IPS-20b (cell line): ENCODE measurements around the gene RCAN3.
"Not testable (repeated sequence)": the region's sequence is repeated elsewhere in the genome, so short reads cannot be mapped to it uniquely, and the experiment has no call there.

Source experiments
- H3K27ac ChIP-seq: one replicate; pipeline ENCODE4 v1.5.1; 2013; ENCODE audit warnings: low read length
- H3K27me3 ChIP-seq: 2 replicates; pipeline ENCODE4 v1.6.1; 2013; ENCODE audit warnings: mild to moderate bottlenecking, low read length, inconsistent platforms; ENCODE audit not compliant: insufficient read depth
- H3K36me3 ChIP-seq: 2 replicates; pipeline ENCODE4 v1.6.1; 2013; ENCODE audit warnings: low read depth, mild to moderate bottlenecking, inconsistent platforms, low read length, moderate library complexity; ENCODE audit not compliant: insufficient read depth
- H3K4me1 ChIP-seq: 2 replicates; pipeline ENCODE4 v1.6.1; 2013; ENCODE audit warnings: mild to moderate bottlenecking, control low read depth, inconsistent platforms, low read length, moderate library complexity; ENCODE audit not compliant: insufficient read depth
- H3K4me3 ChIP-seq: 2 replicates; pipeline ENCODE4 v1.5.1; 2013; ENCODE audit warnings: mild to moderate bottlenecking, low read length, inconsistent platforms
- H3K9ac ChIP-seq: 2 replicates; pipeline ENCODE4 v1.6.1; 2013; ENCODE audit warnings: low read depth, mild to moderate bottlenecking, inconsistent platforms, low read length, moderate library complexity
- H3K9me3 ChIP-seq: 2 replicates; pipeline ENCODE4 v1.6.1; 2013; ENCODE audit warnings: mild to moderate bottlenecking, low read depth, low read length, inconsistent platforms; ENCODE audit not compliant: insufficient read depth

The RCAN3 gene

DNA sequence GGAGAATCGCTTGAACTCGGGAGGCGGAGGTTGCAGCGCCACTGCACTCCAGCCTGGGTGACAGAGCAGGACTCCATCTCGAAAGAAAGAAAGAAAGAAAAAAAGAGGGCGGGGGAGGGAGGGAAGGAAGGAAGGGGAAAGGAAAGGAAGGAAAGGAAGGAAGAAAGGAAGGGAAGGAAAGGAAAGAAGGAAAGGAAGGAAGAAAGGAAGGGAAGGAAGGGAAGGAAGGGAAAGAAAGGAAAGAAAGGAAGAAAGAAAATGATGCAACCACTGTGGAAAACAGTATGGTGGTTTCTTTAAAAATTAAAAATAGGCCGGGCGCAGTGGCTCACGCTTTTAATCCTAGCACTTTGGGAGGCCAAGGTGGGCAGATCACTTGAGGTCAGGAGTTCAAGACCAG is 15.2 kb upstream of the RCAN3 start:
- H3K4me1 ChIP-seq, result no peaks in the 10 kb centered on the region
- H3K9ac ChIP-seq, result no peak overlapping the region
- no peaks in the 10 kb centered on the region for H3K36me3 ChIP-seq
- no peak overlapping the region for H3K27ac ChIP-seq
- no peak overlapping the region for H3K4me3 ChIP-seq
- H3K27me3 ChIP-seq, result no peaks in the 10 kb centered on the region
- H3K9me3 ChIP-seq, result peaks cover 10% of the 10 kb centered on the region

- H3K4me3 ChIP-seq, H3K36me3 ChIP-seq, H3K9ac ChIP-seq, H3K4me1 ChIP-seq, H3K27me3 ChIP-seq, H3K27ac ChIP-seq: not testable (repeated sequence)
- peaks cover 10% of the 10 kb centered on the region for H3K9me3 ChIP-seq
Measured at GRCh38 chr1:24488159-24488558, 14.5 kb upstream of the RCAN3 start.

DNA sequence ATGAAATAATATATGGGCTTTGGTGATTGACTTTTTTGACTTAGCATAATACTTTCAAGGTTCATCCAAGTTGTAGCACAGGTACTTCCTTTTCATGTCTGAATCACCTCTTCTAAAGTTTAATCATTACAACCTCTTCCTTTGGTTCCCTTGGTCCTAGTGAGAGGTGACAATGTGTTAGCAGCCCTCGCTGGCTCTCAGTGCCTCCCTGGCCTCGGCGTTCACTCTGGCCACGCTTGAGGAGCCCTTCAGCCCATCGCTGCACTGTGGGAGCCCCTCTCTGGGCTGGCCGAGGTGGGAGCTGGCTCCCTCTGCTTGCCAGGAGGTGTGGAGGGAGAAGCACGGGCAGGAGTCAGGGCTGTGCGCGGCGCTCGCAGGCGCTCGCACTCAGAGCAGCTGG is 13.0 kb upstream of the RCAN3 start:
- Histone ChIP-seq H3K4me1 (no peaks in the 10 kb centered on the region), H3K9ac (no peak overlapping the region), H3K27me3 (no peaks in the 10 kb centered on the region), H3K9me3 (peaks cover 10% of the 10 kb centered on the region), H3K36me3 (no peaks in the 10 kb centered on the region), H3K27ac (no peak overlapping the region), H3K4me3 (no peak overlapping the region)

DNA sequence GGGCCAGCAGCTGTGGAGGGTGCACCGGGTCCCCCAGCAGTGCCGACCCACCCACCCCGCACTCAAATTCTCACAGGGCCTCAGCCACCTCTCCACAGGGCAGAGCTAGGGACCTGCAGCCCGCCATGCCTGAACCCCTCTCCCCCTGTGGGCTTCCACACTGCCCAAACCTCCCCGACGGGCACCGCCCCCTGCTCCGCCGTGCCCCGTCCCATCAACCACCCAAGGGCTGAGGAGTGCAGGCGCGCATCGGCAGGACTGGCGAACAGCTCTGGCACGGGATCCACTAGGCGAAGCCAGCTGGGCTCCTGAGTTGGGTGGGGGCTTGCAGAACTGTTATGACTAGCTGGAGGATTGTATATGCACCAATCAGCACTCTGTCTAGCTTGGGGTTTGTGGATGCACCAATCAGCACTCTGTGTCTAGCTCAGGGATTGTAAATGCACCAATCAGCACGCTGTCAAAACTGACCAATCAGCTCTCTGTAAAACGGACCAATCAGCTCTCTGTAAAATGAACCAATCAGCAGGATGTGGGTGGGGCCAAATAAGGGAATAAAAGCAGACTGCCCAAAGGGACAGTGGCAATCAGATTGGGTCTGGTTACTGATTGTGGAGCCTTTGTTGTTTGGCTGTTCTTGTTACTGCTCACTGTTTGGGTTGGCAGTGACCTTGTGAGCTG is 12.4 kb upstream of the RCAN3 start:
- H3K27me3 ChIP-seq, result no peaks in the 10 kb centered on the region
- H3K9me3 ChIP-seq, result peaks cover 10% of the 10 kb centered on the region
- no peak overlapping the region for H3K4me3 ChIP-seq
- no peak overlapping the region for H3K27ac ChIP-seq
- H3K36me3 ChIP-seq, result no peaks in the 10 kb centered on the region
- H3K9ac ChIP-seq, result no peak overlapping the region
- H3K4me1 ChIP-seq, result no peaks in the 10 kb centered on the region

GRCh38 chr1:24491577-24492360 is 10.9 kb upstream of the RCAN3 start:
- peaks cover 10% of the 10 kb centered on the region for H3K9me3 ChIP-seq
- no peak overlapping the region for H3K27ac ChIP-seq
- H3K36me3 ChIP-seq, result no peaks in the 10 kb centered on the region
- no peak overlapping the region for H3K4me3 ChIP-seq
- H3K27me3 ChIP-seq, result no peaks in the 10 kb centered on the region
- H3K4me1 ChIP-seq, result no peaks in the 10 kb centered on the region
- H3K9ac ChIP-seq, result no peak overlapping the region

- H3K36me3 ChIP-seq, H3K27me3 ChIP-seq, H3K27ac ChIP-seq, H3K9ac ChIP-seq, H3K4me3 ChIP-seq, H3K4me1 ChIP-seq: not testable (repeated sequence)
- peaks cover 10% of the 10 kb centered on the region for H3K9me3 ChIP-seq
Measured at GRCh38 chr1:24492935-24493334, 9.7 kb upstream of the RCAN3 start.

GRCh38 chr1:24493785-24494184 is 8.9 kb upstream of the RCAN3 start:
- no peak overlapping the region for H3K27ac ChIP-seq
- no peaks in the 10 kb centered on the region for H3K36me3 ChIP-seq
- no peaks in the 10 kb centered on the region for H3K27me3 ChIP-seq
- H3K9ac ChIP-seq, result no peak overlapping the region
- no peaks in the 10 kb centered on the region for H3K4me1 ChIP-seq
- peaks cover 10% of the 10 kb centered on the region for H3K9me3 ChIP-seq
- H3K4me3 ChIP-seq, result no peak overlapping the region

- no peaks in the 10 kb centered on the region for H3K9me3 ChIP-seq
- H3K27me3 ChIP-seq, result peaks cover 8% of the 10 kb centered on the region; the same call in 1 of the 2 replicates
- H3K9ac ChIP-seq, result no peak overlapping the region
- no peak overlapping the region for H3K27ac ChIP-seq
- no peak overlapping the region for H3K4me3 ChIP-seq
- H3K4me1 ChIP-seq, result peaks cover 5% of the 10 kb centered on the region; the same call in 1 of the 2 replicates
- no peaks in the 10 kb centered on the region for H3K36me3 ChIP-seq
Measured at GRCh38 chr1:24498589-24498988, 4.0 kb upstream of the RCAN3 start.

- no peak overlapping the region for H3K4me3 ChIP-seq
- peaks cover 21% of the 10 kb centered on the region; the same call in 1 of the 2 replicates for H3K27me3 ChIP-seq
- H3K9ac ChIP-seq, result no peak overlapping the region
- no peaks in the 10 kb centered on the region for H3K9me3 ChIP-seq
- peaks cover 8% of the 10 kb centered on the region; the same call in 1 of the 2 replicates for H3K4me1 ChIP-seq
- no peaks in the 10 kb centered on the region for H3K36me3 ChIP-seq
- H3K27ac ChIP-seq, result no peak overlapping the region
Measured at GRCh38 chr1:24500448-24501048, 2.1 kb upstream of the RCAN3 start.

DNA sequence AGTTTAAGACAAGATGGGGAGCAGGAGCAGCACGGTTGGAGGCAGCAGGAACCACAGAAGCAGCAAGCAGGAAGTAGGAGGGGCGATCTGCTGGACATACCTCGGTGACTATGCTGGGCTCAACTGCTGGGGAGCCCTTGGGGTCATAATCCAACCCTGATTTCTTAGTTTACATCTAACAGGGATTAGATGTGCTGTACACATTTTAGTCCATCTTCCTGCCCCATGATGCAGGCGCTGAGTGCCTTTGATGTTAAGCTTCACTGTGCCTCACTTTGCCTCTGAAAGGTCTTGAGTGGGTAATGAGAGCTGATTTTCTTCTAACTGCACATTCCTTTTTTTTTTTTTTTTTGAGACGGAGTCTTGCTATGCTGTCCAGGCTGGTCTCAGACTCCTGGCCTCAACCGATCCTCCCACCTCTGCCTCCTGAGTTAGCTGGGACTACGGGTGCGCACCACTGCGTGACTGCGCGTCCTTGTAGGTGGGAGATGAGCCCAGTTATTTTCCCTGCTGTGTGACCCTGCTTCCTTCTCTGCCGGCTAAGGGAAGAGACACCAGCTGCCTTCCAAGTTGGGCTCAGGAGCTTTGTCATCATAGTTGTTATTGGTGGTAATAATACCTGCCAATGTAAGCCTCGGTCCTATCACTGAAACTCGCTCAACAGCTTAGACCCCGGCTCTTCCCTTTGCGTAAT is 1.1 kb upstream of the RCAN3 start:
- peaks cover 21% of the 10 kb centered on the region; the same call in 1 of the 2 replicates for H3K27me3 ChIP-seq
- H3K4me3 ChIP-seq, result peak overlapping the region; percentile 85
- peaks cover 8% of the 10 kb centered on the region; the same call in 1 of the 2 replicates for H3K4me1 ChIP-seq
- H3K36me3 ChIP-seq, result no peaks in the 10 kb centered on the region
- H3K9ac ChIP-seq, result no peak overlapping the region
- no peaks in the 10 kb centered on the region for H3K9me3 ChIP-seq
- no peak overlapping the region for H3K27ac ChIP-seq

- no peaks in the 10 kb centered on the region for H3K9me3 ChIP-seq
- H3K9ac ChIP-seq, result peak overlapping the region; percentile 74; the same call in 1 of the 2 replicates
- peaks cover 14% of the 10 kb centered on the region; the same call in 1 of the 2 replicates for H3K4me1 ChIP-seq
- no peak overlapping the region for H3K27ac ChIP-seq
- H3K27me3 ChIP-seq, result peaks cover 21% of the 10 kb centered on the region; the same call in 1 of the 2 replicates
- H3K36me3 ChIP-seq, result no peaks in the 10 kb centered on the region
- H3K4me3 ChIP-seq, result peak overlapping the region; percentile 85
Measured at GRCh38 chr1:24502065-24502708, 449 bp upstream of the RCAN3 start.
